RKO (cell line): Measurements from ENCODE around the gene SLC6A2.
"Not testable (repeated sequence)": the region's sequence is repeated elsewhere in the genome, so short reads cannot be mapped to it uniquely, and the experiment has no call there.

Source experiments
- DNase-seq: peaks from one replicate; pipeline ENCODE4 v3.0.0-alpha.2; 2016; ENCODE audit warnings: low spot score

The SLC6A2 gene

DNA sequence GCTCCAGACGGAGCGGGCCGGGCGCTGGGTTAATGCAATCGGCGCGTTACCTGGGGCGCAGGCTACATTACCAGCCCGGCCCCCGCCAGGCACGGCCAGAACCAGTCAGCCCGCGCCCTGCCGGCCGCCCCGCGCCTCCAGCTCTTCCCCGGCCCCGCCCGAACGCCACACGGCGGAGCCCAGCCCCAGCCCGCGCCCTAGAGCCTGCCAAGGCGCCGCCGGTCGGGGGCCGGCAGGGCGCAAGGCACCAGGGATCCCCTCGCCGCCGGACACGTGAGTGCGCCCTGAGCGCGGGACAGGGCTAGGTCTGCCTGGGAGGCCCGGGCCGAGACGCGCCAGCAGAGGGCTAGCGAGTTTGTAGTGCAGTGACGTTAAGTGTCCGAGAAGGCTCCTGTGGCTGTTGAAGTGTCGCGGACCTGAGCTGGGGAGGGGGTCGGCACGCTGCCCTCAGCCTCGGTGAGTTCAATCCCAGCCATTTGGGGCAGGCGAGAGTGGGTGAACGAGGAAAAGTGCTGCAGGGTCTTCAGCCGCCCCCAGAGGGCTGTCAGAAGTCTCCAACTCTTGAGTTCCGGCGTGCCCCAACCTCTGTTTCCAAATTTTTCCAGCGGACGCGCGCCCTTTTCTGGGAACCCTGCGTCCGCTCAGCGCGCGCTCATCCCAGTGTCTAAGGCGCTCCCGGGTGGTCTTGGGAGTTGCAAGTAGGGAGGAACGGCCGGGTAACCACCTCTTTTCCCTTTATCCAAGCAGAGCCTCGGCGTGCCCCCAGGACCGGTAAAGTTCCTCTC, at the start of gene SLC6A2:
SLC6A2 (plus strand) TSS at position 92 of the 785 bp plus-strand sequence. CDS start 707 bp downstream, outside the sequence.
- no peak for DNase-seq

DNA sequence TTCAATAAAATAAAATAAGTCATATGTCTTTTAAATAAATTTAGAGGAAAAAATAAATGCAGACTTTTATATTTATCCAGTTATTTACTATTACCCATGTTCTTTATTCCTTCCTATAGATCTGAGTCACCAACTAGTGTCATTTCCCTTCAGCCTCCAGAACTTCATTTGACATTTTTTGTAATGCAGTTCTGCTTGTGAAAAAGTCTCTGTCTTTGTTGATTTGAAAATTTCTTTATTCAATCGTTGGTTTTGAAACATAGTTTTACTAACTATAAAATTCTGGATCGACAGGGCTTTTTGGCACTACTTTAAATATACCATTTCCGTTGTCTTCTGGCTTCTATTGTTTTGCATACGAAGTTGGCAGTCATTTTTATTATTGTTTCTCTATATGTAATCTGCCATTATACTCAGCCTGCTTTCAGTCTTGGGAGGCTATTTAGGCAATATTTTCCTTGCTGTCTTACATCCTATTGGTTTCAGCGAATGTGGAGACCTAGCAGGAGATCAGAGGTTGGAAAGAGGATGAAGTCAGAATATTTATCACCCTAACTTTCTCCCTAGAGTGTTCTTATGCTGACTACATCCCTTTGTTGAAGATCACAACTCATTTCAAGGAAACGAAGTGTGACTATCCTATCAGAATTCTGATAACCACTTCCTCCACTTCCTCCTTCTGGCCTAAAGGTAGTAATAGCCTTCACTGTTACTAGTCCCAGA, 42.0 kb upstream of the SLC6A2 start:
- DNase-seq: no peak

- no peak for DNase-seq
Measured at GRCh38 chr16:55615071-55615470, 40.7 kb upstream of the SLC6A2 start.

- not testable (repeated sequence) for DNase-seq
Measured at GRCh38 chr16:55615670-55616069, 40.1 kb upstream of the SLC6A2 start.

GRCh38 chr16:55621771-55622170, 34.0 kb upstream of the SLC6A2 start:
- DNase-seq: no peak

- DNase-seq: no peak
Measured at GRCh38 chr16:55622272-55622671, 33.5 kb upstream of the SLC6A2 start.

GRCh38 chr16:55622930-55623561, 32.7 kb upstream of the SLC6A2 start:
- peak; percentile 16 for DNase-seq

GRCh38 chr16:55623640-55624039, 32.1 kb upstream of the SLC6A2 start:
- DNase-seq: no peak

GRCh38 chr16:55624696-55625095, 31.1 kb upstream of the SLC6A2 start:
- DNase-seq: no peak

GRCh38 chr16:55625843-55626242, 29.9 kb upstream of the SLC6A2 start:
- no peak for DNase-seq

- DNase-seq: no peak
Measured at GRCh38 chr16:55628306-55628968, 27.4 kb upstream of the SLC6A2 start.

- DNase-seq: no peak
Measured at GRCh38 chr16:55630774-55631173, 25.0 kb upstream of the SLC6A2 start.

DNA sequence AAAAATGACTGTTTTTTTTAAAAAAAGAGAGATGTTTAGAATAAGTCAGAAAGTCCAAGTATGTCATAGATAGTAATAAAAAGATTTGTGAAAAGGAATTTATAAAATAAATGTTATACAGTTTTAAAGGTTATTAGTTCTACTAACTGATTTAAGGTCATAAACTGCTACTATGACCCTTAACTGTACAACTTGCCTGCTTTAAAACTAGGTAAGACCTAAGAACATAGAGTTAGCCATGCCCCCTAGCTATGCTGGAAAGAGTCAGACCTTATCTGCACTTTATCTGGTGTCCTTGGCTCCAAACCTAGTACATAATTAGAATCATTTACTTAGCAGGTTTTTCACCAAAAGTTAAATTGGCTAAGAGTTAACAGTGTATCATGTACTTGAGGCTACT, 23.5 kb upstream of the SLC6A2 start:
- DNase-seq: no peak

DNA sequence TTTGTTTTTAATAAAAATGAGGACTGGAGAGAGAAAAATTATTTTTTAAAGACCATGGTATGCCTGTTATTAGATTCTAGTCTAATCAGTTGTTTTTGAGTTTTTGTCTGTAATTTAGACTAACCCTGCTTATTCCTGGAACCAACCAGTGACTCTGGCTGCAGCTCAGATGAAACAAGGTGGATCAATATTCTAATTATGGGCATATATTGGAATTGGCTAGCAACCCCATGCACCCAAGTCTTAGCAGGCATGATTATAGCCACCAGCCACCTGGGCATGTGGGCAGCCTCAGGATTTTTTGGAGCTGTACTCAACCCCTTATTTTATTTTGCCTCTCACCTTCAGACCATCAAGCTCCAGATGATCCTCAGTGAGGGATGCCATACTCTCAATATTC, 21.6 kb upstream of the SLC6A2 start:
- no peak for DNase-seq

DNA sequence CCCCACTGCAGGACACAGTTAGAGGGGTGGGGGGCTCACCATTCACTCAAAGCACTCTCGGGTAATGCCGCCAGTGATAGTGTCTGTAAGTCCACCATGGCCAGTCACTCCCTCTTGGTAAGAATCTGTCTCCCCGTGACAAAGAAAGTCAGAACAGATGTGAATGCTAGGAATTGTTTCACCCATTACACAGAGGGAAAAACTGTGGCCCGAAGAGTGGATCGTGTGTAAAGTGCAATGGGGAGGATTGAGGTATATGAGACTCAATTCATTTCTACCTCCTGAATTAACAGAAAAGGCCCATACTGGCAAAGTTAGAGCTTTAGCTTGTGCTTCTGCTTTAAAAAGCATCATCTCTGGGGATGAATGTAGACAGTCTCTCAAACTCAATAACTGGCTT, 17.5 kb upstream of the SLC6A2 start:
- DNase-seq: no peak

DNA sequence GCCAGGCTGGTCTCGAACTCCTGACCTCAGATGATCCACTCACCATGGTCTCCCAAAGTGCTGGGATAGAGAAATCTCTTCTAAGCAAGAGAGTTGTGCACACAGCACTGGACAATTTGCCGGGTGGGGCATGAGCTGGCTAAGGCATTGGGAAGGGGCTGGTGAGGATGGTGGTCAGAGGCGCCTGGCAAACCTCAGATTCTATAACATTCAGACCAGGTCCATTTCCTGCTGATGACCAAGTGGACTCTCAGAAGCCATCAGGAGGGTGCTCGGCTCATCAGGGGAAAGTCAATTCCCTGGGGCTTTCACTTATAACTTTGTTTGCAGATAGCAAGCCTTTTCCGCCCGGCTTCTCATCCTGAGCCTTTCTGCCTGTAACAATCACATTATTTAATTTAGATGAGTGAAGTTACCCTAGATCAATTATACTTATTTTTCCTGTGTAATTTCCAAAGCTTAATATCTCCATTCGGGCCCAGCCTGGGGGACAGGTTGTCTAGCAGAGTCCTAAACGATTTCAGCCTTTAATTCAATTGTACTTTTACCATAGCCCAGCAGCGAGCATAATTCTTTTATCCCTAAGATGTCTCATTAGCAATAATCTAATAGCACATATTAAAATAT, 15.0 kb upstream of the SLC6A2 start:
- no peak for DNase-seq

DNA sequence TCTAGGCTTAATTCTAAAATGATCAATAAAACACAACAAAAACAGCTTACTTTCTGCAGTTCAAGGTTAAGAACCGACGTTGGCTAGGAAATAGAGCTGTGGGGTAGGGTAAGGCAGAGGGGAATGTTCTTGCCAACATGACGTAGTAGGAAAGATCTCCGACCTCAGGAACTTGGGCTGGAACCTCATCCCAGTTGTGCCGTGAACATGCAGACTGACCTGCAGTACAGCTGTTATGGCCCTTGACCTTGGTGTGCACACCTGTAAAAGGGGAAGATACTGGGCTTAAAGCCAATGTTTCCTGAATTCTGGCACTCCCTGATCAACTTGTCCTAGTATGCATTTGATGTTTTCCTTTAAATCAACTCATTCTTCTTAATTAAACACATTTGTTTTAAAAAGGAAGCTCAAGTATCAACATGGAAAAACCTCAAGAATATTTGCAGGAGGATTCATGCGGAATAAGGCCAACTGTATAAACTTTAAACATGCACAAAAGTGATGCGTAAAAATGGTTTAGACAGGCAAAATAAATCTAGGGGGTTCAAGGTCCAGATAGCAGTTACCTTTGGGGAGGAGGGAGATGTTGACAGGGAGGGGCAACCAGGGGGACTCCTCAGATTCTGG, 14.2 kb upstream of the SLC6A2 start:
- no peak for DNase-seq

GRCh38 chr16:55642611-55643010, 13.2 kb upstream of the SLC6A2 start:
- no peak for DNase-seq

- no peak for DNase-seq
Measured at GRCh38 chr16:55643161-55643970, 12.4 kb upstream of the SLC6A2 start.

- no peak for DNase-seq
Measured at GRCh38 chr16:55645986-55646385, 9.8 kb upstream of the SLC6A2 start.

GRCh38 chr16:55647343-55647742, 8.4 kb upstream of the SLC6A2 start:
- DNase-seq: no peak
